Measurements from ENCODE around the gene CTNND2.
A peak's percentile ranks its signal among the peaks of the same experiment; 100 is the strongest.

The CTNND2 gene

DNA sequence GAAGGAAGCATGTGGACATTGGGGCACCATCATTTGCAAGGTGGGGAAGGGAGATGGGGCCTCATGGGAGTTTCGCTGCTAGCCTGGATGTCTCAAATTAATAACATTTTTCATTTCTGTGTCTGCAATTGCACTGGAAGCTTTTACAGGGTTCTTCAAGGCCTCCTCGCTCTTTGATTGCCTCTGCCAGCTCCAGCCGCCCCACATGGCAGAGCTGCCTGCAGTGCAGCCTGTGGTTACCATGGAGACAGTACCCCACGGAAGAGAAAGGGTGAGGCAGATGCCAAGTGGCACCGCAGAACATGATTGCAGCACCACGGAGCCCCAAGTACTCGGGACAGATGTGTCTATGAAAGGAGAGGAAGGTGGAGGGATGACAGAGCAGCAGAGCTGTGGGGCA is 25.4 kb downstream of the CTNND2 start:
- TF ChIP-seq, protein P1, sequence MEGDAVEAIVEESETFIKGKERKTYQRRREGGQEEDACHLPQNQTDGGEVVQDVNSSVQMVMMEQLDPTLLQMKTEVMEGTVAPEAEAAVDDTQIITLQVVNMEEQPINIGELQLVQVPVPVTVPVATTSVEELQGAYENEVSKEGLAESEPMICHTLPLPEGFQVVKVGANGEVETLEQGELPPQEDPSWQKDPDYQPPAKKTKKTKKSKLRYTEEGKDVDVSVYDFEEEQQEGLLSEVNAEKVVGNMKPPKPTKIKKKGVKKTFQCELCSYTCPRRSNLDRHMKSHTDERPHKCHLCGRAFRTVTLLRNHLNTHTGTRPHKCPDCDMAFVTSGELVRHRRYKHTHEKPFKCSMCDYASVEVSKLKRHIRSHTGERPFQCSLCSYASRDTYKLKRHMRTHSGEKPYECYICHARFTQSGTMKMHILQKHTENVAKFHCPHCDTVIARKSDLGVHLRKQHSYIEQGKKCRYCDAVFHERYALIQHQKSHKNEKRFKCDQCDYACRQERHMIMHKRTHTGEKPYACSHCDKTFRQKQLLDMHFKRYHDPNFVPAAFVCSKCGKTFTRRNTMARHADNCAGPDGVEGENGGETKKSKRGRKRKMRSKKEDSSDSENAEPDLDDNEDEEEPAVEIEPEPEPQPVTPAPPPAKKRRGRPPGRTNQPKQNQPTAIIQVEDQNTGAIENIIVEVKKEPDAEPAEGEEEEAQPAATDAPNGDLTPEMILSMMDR (IDR thresholded peaks at IDR 0.05; ENCODE audit: low read depth, low read length, poor library complexity, severe bottlenecking), result no peak
- TF ChIP-seq EZH2phosphoT487 (IDR thresholded peaks at IDR 0.05; ENCODE audit: borderline replicate concordance, low read length), result no peak
- Histone ChIP-seq H3K4me1 (ENCODE audit: control insufficient read depth, low read length) (peaks cover 10% of the 10 kb centered on the region), H3K36me3 (ENCODE audit: control insufficient read depth, low read length) (no peaks in the 10 kb centered on the region)

GRCh38 chr5:11873587-11873986 is 30.7 kb downstream of the CTNND2 start:
- Histone ChIP-seq H3K27ac (ENCODE audit: low read depth, low read length) (no peak overlapping the region), H3K36me3 (ENCODE audit: control insufficient read depth, low read length) (no peaks in the 10 kb centered on the region), H3K27me3 (ENCODE audit: control insufficient read depth, low read length) (no peaks in the 10 kb centered on the region), H3K4me3 (ENCODE audit: low read length) (no peak overlapping the region), H3K79me2 (ENCODE audit: control insufficient read depth, low read length) (no peaks in the 10 kb centered on the region), H4K20me1 (ENCODE audit: control insufficient read depth, insufficient read depth, low read depth, low read length) (no peaks in the 10 kb centered on the region), H3K4me1 (ENCODE audit: control insufficient read depth, low read length) (peaks cover 5% of the 10 kb centered on the region), H3K9me2 (replicated peaks; ENCODE audit: control insufficient read depth, low read length) (no peaks in the 10 kb centered on the region), H3F3A (ENCODE audit: control insufficient read depth, insufficient read depth) (no peaks in the 10 kb centered on the region), H3K9me3 (ENCODE audit: control insufficient read depth, insufficient read depth, low read length) (no peaks in the 10 kb centered on the region), H3K4me2 (ENCODE audit: low read length) (no peak overlapping the region)
- no peak for TF ChIP-seq EZH2phosphoT487 (IDR thresholded peaks at IDR 0.05; ENCODE audit: borderline replicate concordance, low read length)
- TF ChIP-seq, protein P1 (IDR thresholded peaks at IDR 0.05; ENCODE audit: low read depth, low read length, poor library complexity, severe bottlenecking), result no peak

More for the DNA sequence above, 25.4 kb downstream of the CTNND2 start:
- H3K27me3 ChIP-seq (ENCODE audit: control insufficient read depth, low read length), result no peaks in the 10 kb centered on the region
- H3F3A ChIP-seq (ENCODE audit: control insufficient read depth, insufficient read depth), result no peaks in the 10 kb centered on the region
- H3K9me2 ChIP-seq (replicated peaks; ENCODE audit: control insufficient read depth, low read length), result no peaks in the 10 kb centered on the region
- no peak overlapping the region for H3K27ac ChIP-seq (ENCODE audit: low read depth, low read length)
- H3K4me2 ChIP-seq (ENCODE audit: low read length), result peak overlapping the region; percentile 43
- no peaks in the 10 kb centered on the region for H3K79me2 ChIP-seq (ENCODE audit: control insufficient read depth, low read length)
- H3K4me3 ChIP-seq (ENCODE audit: low read length), result peak overlapping the region; percentile 23
- H4K20me1 ChIP-seq (ENCODE audit: control insufficient read depth, insufficient read depth, low read depth, low read length), result no peaks in the 10 kb centered on the region
- H3K9me3 ChIP-seq (ENCODE audit: control insufficient read depth, insufficient read depth, low read length), result no peaks in the 10 kb centered on the region

- TF ChIP-seq, protein P1 (IDR thresholded peaks at IDR 0.05; ENCODE audit: low read depth, low read length, poor library complexity, severe bottlenecking), result no peak
- TF ChIP-seq EZH2phosphoT487 (IDR thresholded peaks at IDR 0.05; ENCODE audit: borderline replicate concordance, low read length), result no peak
- H4K20me1 ChIP-seq (ENCODE audit: control insufficient read depth, insufficient read depth, low read depth, low read length), result no peaks in the 10 kb centered on the region
Observed at GRCh38 chr5:11869203-11869602, 35.0 kb downstream of the CTNND2 start.

More at GRCh38 chr5:11869203-11869602, 35.0 kb downstream of the CTNND2 start:
- H3K79me2 ChIP-seq (ENCODE audit: control insufficient read depth, low read length), result no peaks in the 10 kb centered on the region
- H3K27ac ChIP-seq (ENCODE audit: low read depth, low read length), result no peak overlapping the region
- peaks cover 16% of the 10 kb centered on the region for H3K4me1 ChIP-seq (ENCODE audit: control insufficient read depth, low read length)
- no peaks in the 10 kb centered on the region for H3K9me3 ChIP-seq (ENCODE audit: control insufficient read depth, insufficient read depth, low read length)
- no peaks in the 10 kb centered on the region for H3K27me3 ChIP-seq (ENCODE audit: control insufficient read depth, low read length)
- H3K9me2 ChIP-seq (replicated peaks; ENCODE audit: control insufficient read depth, low read length), result no peaks in the 10 kb centered on the region
- no peak overlapping the region for H3K4me2 ChIP-seq (ENCODE audit: low read length)
- H3F3A ChIP-seq (ENCODE audit: control insufficient read depth, insufficient read depth), result no peaks in the 10 kb centered on the region
- H3K4me3 ChIP-seq (ENCODE audit: low read length), result no peak overlapping the region
- no peaks in the 10 kb centered on the region for H3K36me3 ChIP-seq (ENCODE audit: control insufficient read depth, low read length)

Data from DOHH2 (cell line).